H1 (cell line): ENCODE results near the gene TRIAP1. TPM values are rescaled to one million over a fixed set of nuclear protein-coding genes. Genes with fewer than 3 reads are reported as not detected.

Experiments
- CTCF ChIA-PET: fragments of 300-600 bp; sonication (Branson Sonifier 250); formaldehyde crosslinking; loops from one replicate; lab custom pipeline; 2021; ENCODE audit not compliant: partially characterized antibody; lab: Charles Lee
- POLR2A ChIA-PET: fragments of 300-600 bp; sonication (Branson Sonifier 250); formaldehyde crosslinking; loops from one replicate; lab custom pipeline; 2021; ENCODE audit warnings: inconsistent platforms; ENCODE audit not compliant: partially characterized antibody; lab: Charles Lee
- DNase-seq, 2 experiments: peaks; one replicate each; pipeline versions ENCODE4 v3.0.0 to v3.0.0-alpha.2; 2010 to 2022; ENCODE audit warnings: low spot score in 2 of 2, low read depth in 1 of 2, mixed read lengths in 1 of 2
- FAIRE-seq: peaks from 2 replicates; lab custom pipeline; 2011; peaks lifted over from hg19 to GRCh38; lab: Jason Lieb, UNC
- H2AFZ ChIP-seq: 2 replicates; pipeline ENCODE4 v1.8.1; 2012; ENCODE audit warnings: low read length, inconsistent platforms
- H2AK5ac ChIP-seq: 2 replicates; pipeline ENCODE4 v1.6.1; 2013; ENCODE audit warnings: low read depth, low read length
- H2BK120ac ChIP-seq: replicated peaks from 2 replicates; pipeline ENCODE3; 2013; ENCODE audit warnings: low read depth, low read length, inconsistent platforms
- H2BK12ac ChIP-seq: 2 replicates; pipeline ENCODE4 v1.6.1; 2013; ENCODE audit warnings: low read depth, low read length
- H2BK15ac ChIP-seq: 2 replicates; pipeline ENCODE4 v1.6.1; 2013; ENCODE audit warnings: low read length
- H2BK20ac ChIP-seq: 2 replicates; pipeline ENCODE4 v1.6.1; 2013; ENCODE audit warnings: low read length
- H2BK5ac ChIP-seq: 2 replicates; pipeline ENCODE4 v1.6.1; 2013; ENCODE audit warnings: low read depth, low read length
- H3K14ac ChIP-seq: 2 replicates; pipeline ENCODE4 v1.6.1; 2013; ENCODE audit warnings: inconsistent platforms; ENCODE audit not compliant: insufficient read length
- H3K18ac ChIP-seq: 2 replicates; pipeline ENCODE4 v1.6.1; 2013; ENCODE audit warnings: low read length; ENCODE audit errors: extremely low read depth
- H3K23ac ChIP-seq: 2 replicates; pipeline ENCODE4 v1.6.1; 2013; ENCODE audit warnings: inconsistent platforms; ENCODE audit not compliant: insufficient read length
- H3K23me2 ChIP-seq: 2 replicates; pipeline ENCODE4 v1.6.1; 2013; ENCODE audit warnings: low read depth, low read length
- H3K27ac ChIP-seq: 2 replicates; pipeline ENCODE4 v1.6.1; 2011; ENCODE audit warnings: low read depth, low read length, inconsistent platforms
- H3K27me3 ChIP-seq, 4 experiments: replicated peaks in 1 of 4; 1 replicate in 1 of 4; 2 replicates in 3 of 4; pipeline versions ENCODE4 v1.6.1 to v1.8.1; 2011 to 2013; ENCODE audit warnings: low read length in 3 of 4, mild to moderate bottlenecking in 3 of 4, inconsistent platforms in 2 of 4, mixed read lengths in 2 of 4, moderate library complexity in 1 of 4; ENCODE audit not compliant: control insufficient read depth in 3 of 4, insufficient read depth in 3 of 4; ENCODE audit errors: extremely low read depth in 1 of 4
- H3K36me3 ChIP-seq, 4 experiments: 2 replicates each; pipeline versions ENCODE4 v1.6.1 to v1.8.1; 2011 to 2013; ENCODE audit warnings: mild to moderate bottlenecking in 4 of 4, low read length in 3 of 4, moderate library complexity in 2 of 4, control low read depth in 1 of 4, inconsistent platforms in 1 of 4; ENCODE audit not compliant: insufficient read depth in 4 of 4, control insufficient read depth in 2 of 4
- H3K4ac ChIP-seq: replicated peaks from 2 replicates; pipeline ENCODE3; 2013; ENCODE audit warnings: low read length, low read depth, mixed read lengths, inconsistent platforms; ENCODE audit not compliant: insufficient read length
- H3K4me1 ChIP-seq, 4 experiments: replicated peaks in 1 of 4; 1 replicate in 1 of 4; 2 replicates in 3 of 4; pipeline versions ENCODE4 v1.6.1 to v1.8.1; 2011 to 2013; ENCODE audit warnings: low read length in 3 of 4, inconsistent platforms in 2 of 4, mixed read lengths in 1 of 4; ENCODE audit not compliant: insufficient read depth in 4 of 4, control insufficient read depth in 3 of 4
- H3K4me2 ChIP-seq, 2 experiments: 2 replicates each; pipeline versions ENCODE4 v1.6.1 to v1.8.1; 2011 to 2013; ENCODE audit warnings: low read depth in 2 of 2, low read length in 2 of 2, control low read depth in 1 of 2, inconsistent platforms in 1 of 2, mild to moderate bottlenecking in 1 of 2; ENCODE audit not compliant: insufficient read depth in 1 of 2
- H3K4me3 ChIP-seq, 4 experiments: fragments of 200-600, 300-600 bp in 1 of 4; sonication (generic), shearing (Covaris generic), sonication (Bioruptor Twin) in 1 of 4; 2 replicates each; pipeline versions ENCODE4 v1.5.1 to v1.8.1; 2011 to 2016; ENCODE audit warnings: low read length in 4 of 4, low read depth in 3 of 4, control low read depth in 2 of 4, inconsistent platforms in 2 of 4, mild to moderate bottlenecking in 2 of 4, mixed read lengths in 1 of 4, moderate library complexity in 1 of 4; ENCODE audit not compliant: insufficient read depth in 2 of 4; ENCODE audit errors: extremely low read depth in 1 of 4
- H3K56ac ChIP-seq: replicated peaks from 2 replicates; pipeline ENCODE3; 2013; ENCODE audit warnings: low read depth, mild to moderate bottlenecking, mixed read lengths, low read length, inconsistent platforms; ENCODE audit not compliant: insufficient read length
- H3K79me1 ChIP-seq: 2 replicates; pipeline ENCODE4 v1.6.1; 2013; ENCODE audit warnings: low read depth, low read length, control low read depth
- H3K79me2 ChIP-seq, 2 experiments: 2 replicates each; pipeline versions ENCODE4 v1.6.1 to v1.8.1; 2012 to 2013; ENCODE audit warnings: low read length in 2 of 2, mild to moderate bottlenecking in 2 of 2, inconsistent platforms in 1 of 2; ENCODE audit not compliant: insufficient read depth in 2 of 2, control insufficient read depth in 1 of 2
- H3K9ac ChIP-seq, 4 experiments: replicated peaks in 1 of 4; 1 replicate in 1 of 4; 2 replicates in 3 of 4; pipeline versions ENCODE4 v1.6.1 to v1.8.1; 2011 to 2013; ENCODE audit warnings: low read depth in 3 of 4, low read length in 3 of 4, control low read depth in 2 of 4, mild to moderate bottlenecking in 2 of 4, moderate library complexity in 2 of 4, inconsistent platforms in 1 of 4; ENCODE audit errors: extremely low read depth in 1 of 4
- H3K9me3 ChIP-seq, 2 experiments: 2 replicates each; pipeline versions ENCODE4 v1.6.1 to v1.8.1; 2012 to 2013; ENCODE audit warnings: mild to moderate bottlenecking in 2 of 2, moderate library complexity in 2 of 2, control low read depth in 1 of 2, inconsistent platforms in 1 of 2, low read depth in 1 of 2, low read length in 1 of 2, mixed read lengths in 1 of 2; ENCODE audit not compliant: insufficient read depth in 2 of 2
- H4K20me1 ChIP-seq, 2 experiments: replicated peaks in 1 of 2; 2 replicates each; pipeline versions ENCODE3 to v1.8.1; 2011 to 2013; ENCODE audit warnings: inconsistent platforms in 2 of 2, low read length in 2 of 2, mild to moderate bottlenecking in 1 of 2; ENCODE audit not compliant: insufficient read depth in 2 of 2, control insufficient read depth in 1 of 2
- H4K5ac ChIP-seq: 2 replicates; pipeline ENCODE4 v1.6.1; 2013; ENCODE audit warnings: low read length, low read depth, mixed read lengths, inconsistent platforms; ENCODE audit not compliant: insufficient read length
- H4K8ac ChIP-seq: 2 replicates; pipeline ENCODE4 v1.8.0; 2013; ENCODE audit warnings: mild to moderate bottlenecking, moderate library complexity, low read length, inconsistent platforms; ENCODE audit not compliant: insufficient read depth; ENCODE audit errors: extremely low read depth
- H4K91ac ChIP-seq: replicated peaks from 2 replicates; pipeline ENCODE3; 2013; ENCODE audit warnings: low read length, mixed read lengths, inconsistent platforms; ENCODE audit not compliant: insufficient read length
- JUND ChIP-seq: IDR thresholded peaks from 2 replicates; pipeline ENCODE4 v1.6.1; 2011; ENCODE audit warnings: mild to moderate bottlenecking, improper control_type of control experiment, low read length
- NRF1 ChIP-seq: IDR thresholded peaks from 2 replicates; pipeline ENCODE4 v1.6.1; 2011; ENCODE audit warnings: mild to moderate bottlenecking, low read depth, low read length, improper control_type of control experiment
- POLR2AphosphoS5 ChIP-seq: IDR thresholded peaks from 2 replicates; pipeline ENCODE4 v1.6.1; 2011; ENCODE audit warnings: low read depth, low read length
- TAF7 ChIP-seq: optimal IDR thresholded peaks from 2 replicates; pipeline ENCODE3; 2011; ENCODE audit warnings: low read depth, mild to moderate bottlenecking, inconsistent platforms, low read length, moderate library complexity, borderline replicate concordance
- WGBS, 2 experiments: shearing (Covaris generic) in 1 of 2; methylation state at CpG; one replicate each; pipeline versions ENCODE4 v1.1.6 to v1.1.7; 2013 to 2015; ENCODE audit warnings: low lambda C conversion rate in 2 of 2, mixed read lengths in 2 of 2, inconsistent platforms in 1 of 2, low coverage in 1 of 2, missing lambda C conversion rate in 1 of 2; ENCODE audit not compliant: insufficient replicate concordance in 2 of 2, insufficient coverage in 1 of 2, insufficient read length in 1 of 2; ENCODE audit errors: extremely low coverage in 1 of 2, missing lambda C conversion rate in 1 of 2; 5-methylcytosine and 5-hydroxymethylcytosine counted together
- polyA plus RNA-seq, 7 experiments: library from polyadenylated mRNA; depleted of rRNA in 3 of 7; stranded (reverse) in 5 of 7; unstranded in 2 of 7; fragments of >200 nt in 5 of 7; fragments of 200-250 nt in 2 of 7; gene quantifications; 1 replicate in 5 of 7; 2 replicates in 1 of 7; 4 replicates in 1 of 7; pipeline versions ENCODE4 v1.2.1 to v1.2.3, GENCODE V29; 2011 to 2013; ENCODE audit warnings: missing spikeins in 2 of 7, mixed read lengths in 2 of 7
- total RNA-seq: library from RNA; stranded (reverse); fragmentation: NEBNext Ultra II Directional; extraction: Animal tissue kit (Norgen Biotek cat#: 25700); gene quantifications from 2 replicates; pipeline ENCODE4 v1.2.1, GENCODE V29; 2021

Gene TRIAP1
- total and polyA plus RNA-seq, 2 of the 8 experiments (the other 6 are each of a cell fraction or from before 2014, with no cell fraction given) = 42.0 to 63.4 TPM

GRCh38 chr12:120460157-120460556, 14.0 kb upstream of the TRIAP1 start:
- H3K56ac ChIP-seq = no peak overlapping the region
- H3K4ac ChIP-seq = no peak overlapping the region
- CTCF ChIA-PET = interaction anchor here (1.4 to 11.4 kb wide), 6 partner anchors 6 to 232 kb away, joined by 4 to 152 read pairs (median 7); partner anchors contain the start of genes COX6A1 and SRSF9
- no peak overlapping the region for H3K23ac ChIP-seq
- FAIRE-seq = no peak
- no peak overlapping the region for H3K14ac ChIP-seq
- H2AFZ ChIP-seq = no peak overlapping the region
- no peak for DNase-seq
- no peak for TF ChIP-seq NRF1
- no peak for TF ChIP-seq JUND
- no peak for TF ChIP-seq TAF7
- TF ChIP-seq POLR2AphosphoS5 = peak; percentile 44
- H3K27me3 ChIP-seq = no peaks in the 10 kb centered on the region
- peaks cover 49 to 92% (median 75%) of the 10 kb centered on the region in 4 experiments for H3K36me3 ChIP-seq
- H3K9me3 ChIP-seq = no peaks in the 10 kb centered on the region
- H3K9ac ChIP-seq = no peak overlapping the region
- peaks cover 3% of the 10 kb centered on the region for H3K79me1 ChIP-seq
- no peak overlapping the region for H3K27ac ChIP-seq
- POLR2A ChIA-PET = interaction anchor here (0.7 to 19.6 kb wide), 8 partner anchors 7 to 134 kb away, joined by 3 to 365 read pairs (median 4); partner anchors contain the start of genes COX6A1, DYNLL1, GATC and SRSF9
- H4K91ac ChIP-seq = no peak overlapping the region
- no peak overlapping the region for H2BK120ac ChIP-seq
- no peaks in the 10 kb centered on the region for H3K23me2 ChIP-seq
- WGBS, 2 experiments = 91% methylated on average over 3 of the region's 3 CpGs; no CpG with 5 or more reads in 1 of the 2 experiments
- H4K20me1 ChIP-seq = peaks cover 7 to 9% of the 10 kb centered on the region in 2 experiments
- H2BK12ac ChIP-seq = no peak overlapping the region
- H2AK5ac ChIP-seq = no peak overlapping the region
- peaks cover 0 to 10% of the 10 kb centered on the region in 2 experiments; a peak in 2 of 4 replicates for H3K79me2 ChIP-seq
- no peak overlapping the region for H3K4me2 ChIP-seq
- no peak overlapping the region for H3K4me3 ChIP-seq
- no peak overlapping the region for H2BK20ac ChIP-seq
- H2BK5ac ChIP-seq = no peak overlapping the region
- no peak overlapping the region for H2BK15ac ChIP-seq
- H4K5ac ChIP-seq = no peak overlapping the region
- no peaks in the 10 kb centered on the region; a peak in 1 of 7 replicates for H3K4me1 ChIP-seq
- H3K18ac ChIP-seq = no peak overlapping the region
- H4K8ac ChIP-seq = no peak overlapping the region
